Neural cell (in vitro differentiated cells): Measurements from ENCODE around the gene LRRC8E. TPM values are rescaled to one million over a fixed set of nuclear protein-coding genes. Genes with fewer than 3 reads are reported as not detected.
A peak's percentile ranks its signal among the peaks of the same experiment; 100 is the strongest.

Experiments used
- H2AFZ ChIP-seq: fragments of 200-600, 300-800 bp; sonication (generic), shearing (Covaris generic); 2 replicates; pipeline ENCODE4 v1.6.0; 2014; ENCODE audit warnings: low read depth, mild to moderate bottlenecking, antibody characterized with exemption, low read length, moderate library complexity
- H3F3A ChIP-seq: fragments of 200-600 bp; shearing (Covaris generic); 2 replicates; pipeline ENCODE4 v1.6.1; 2016; ENCODE audit warnings: mild to moderate bottlenecking, moderate library complexity, mixed read lengths, antibody characterized with exemption, low read length; ENCODE audit not compliant: insufficient read depth, poor library complexity, severe bottlenecking
- H3K27ac ChIP-seq: fragments of 200-600, 300-800 bp; sonication (generic), shearing (Covaris generic); 2 replicates; pipeline ENCODE4 v1.5.1; 2014; ENCODE audit warnings: mild to moderate bottlenecking, low read length, moderate library complexity
- H3K27me3 ChIP-seq: fragments of 300-800, 200-600 bp; sonication (generic), shearing (Covaris generic); 2 replicates; pipeline ENCODE4 v1.6.0; 2014; ENCODE audit warnings: mild to moderate bottlenecking, low read depth, low read length, moderate library complexity; ENCODE audit not compliant: insufficient read depth
- H3K36me3 ChIP-seq: fragments of 300-800, 200-600 bp; sonication (generic), shearing (Covaris generic); 2 replicates; pipeline ENCODE4 v1.5.1; 2014; ENCODE audit warnings: mild to moderate bottlenecking, antibody characterized with exemption, low read length, moderate library complexity; ENCODE audit not compliant: insufficient read depth
- H3K4me2 ChIP-seq: fragments of 300-800, 200-600 bp; sonication (generic), shearing (Covaris generic); 2 replicates; pipeline ENCODE4 v1.6.0; 2014; ENCODE audit warnings: mild to moderate bottlenecking, low read length
- H3K4me3 ChIP-seq: fragments of 300-800, 200-600 bp; sonication (generic), shearing (Covaris generic); 2 replicates; pipeline ENCODE4 v1.5.1; 2014; ENCODE audit warnings: mild to moderate bottlenecking, low read length, moderate library complexity
- H3K79me2 ChIP-seq: fragments of 200-600 bp; shearing (Covaris generic); replicated peaks from 2 replicates; pipeline ENCODE4 v1.6.0; 2014; ENCODE audit warnings: mild to moderate bottlenecking, low read length, moderate library complexity; ENCODE audit not compliant: insufficient read depth
- H3K9ac ChIP-seq: fragments of 300-800, 200-600 bp; sonication (generic), shearing (Covaris generic); 2 replicates; pipeline ENCODE4 v1.6.1; 2016; ENCODE audit warnings: mild to moderate bottlenecking, low read length, mixed read lengths
- H3K9me2 ChIP-seq: fragments of 200-600 bp; shearing (Covaris generic); 2 replicates; pipeline ENCODE4 v1.6.1; 2016; ENCODE audit warnings: mild to moderate bottlenecking, low read length, mixed read lengths; ENCODE audit not compliant: insufficient read depth
- H3K9me3 ChIP-seq: fragments of 200-600, 300-800 bp; sonication (generic), shearing (Covaris generic); 2 replicates; pipeline ENCODE4 v1.6.1; 2016; ENCODE audit warnings: mild to moderate bottlenecking, mixed run types, low read length, moderate library complexity, mixed read lengths
- H4K20me1 ChIP-seq: fragments of 200-600 bp; shearing (Covaris generic); 2 replicates; pipeline ENCODE4 v1.6.1; 2016; ENCODE audit warnings: mild to moderate bottlenecking, mixed run types; ENCODE audit not compliant: insufficient read depth
- EP300 ChIP-seq: fragments of 450-650 bp; conservative IDR thresholded peaks from 2 replicates; pipeline ENCODE4 v1.6.1; 2014; ENCODE audit warnings: antibody characterized with exemption, mild to moderate bottlenecking, moderate library complexity; ENCODE audit not compliant: poor library complexity, severe bottlenecking
- EZH2 ChIP-seq: fragments of 200-600, 300-800 bp; shearing (Covaris generic), sonication (generic); IDR thresholded peaks from 2 replicates; pipeline ENCODE4 v1.6.1; 2014; ENCODE audit warnings: antibody characterized with exemption, low read length, borderline replicate concordance, mild to moderate bottlenecking; ENCODE audit not compliant: insufficient read depth, poor library complexity, severe bottlenecking
- MXI1 ChIP-seq: fragments of 450-650 bp; conservative IDR thresholded peaks from 2 replicates; pipeline ENCODE4 v1.6.1; 2014; ENCODE audit warnings: antibody characterized with exemption, mild to moderate bottlenecking; ENCODE audit not compliant: poor library complexity, severe bottlenecking
- POLR2AphosphoS5 ChIP-seq: IDR thresholded peaks from 2 replicates; pipeline ENCODE4 v1.6.1; 2012
- RAD21 ChIP-seq: fragments of 450-650 bp; conservative IDR thresholded peaks from 2 replicates; pipeline ENCODE4 v1.6.1; 2014; ENCODE audit warnings: antibody characterized with exemption, mild to moderate bottlenecking, moderate library complexity
- REST ChIP-seq: IDR thresholded peaks from 2 replicates; pipeline ENCODE4 v1.6.1; 2012; ENCODE audit warnings: borderline replicate concordance
- SMC3 ChIP-seq: fragments of 450-650 bp; conservative IDR thresholded peaks from 2 replicates; pipeline ENCODE4 v1.6.1; 2014; ENCODE audit warnings: antibody characterized with exemption, mild to moderate bottlenecking, moderate library complexity; ENCODE audit not compliant: poor library complexity
- TAF1 ChIP-seq: IDR thresholded peaks from 2 replicates; pipeline ENCODE4 v1.6.1; 2012; ENCODE audit warnings: low read depth
- polyA plus RNA-seq: library from polyadenylated mRNA; depleted of rRNA; stranded (reverse); fragments of >200 nt; gene quantifications from 2 replicates; pipeline ENCODE4 v1.2.3, GENCODE V29; 2014
- TF ChIP-seq, protein P1 (sequence below): fragments of 450-650 bp; IDR thresholded peaks from 2 replicates; pipeline ENCODE4 v1.5.1; 2014; ENCODE audit warnings: antibody characterized with exemption, mild to moderate bottlenecking, moderate library complexity; ENCODE audit not compliant: poor library complexity, severe bottlenecking

Gene LRRC8E
- polyA plus RNA-seq, 1 donor from 2014 or later, result not detected

- no peak overlapping the region for H3K27ac ChIP-seq
- no peak overlapping the region for H2AFZ ChIP-seq
- H3F3A ChIP-seq, result peaks cover 4% of the 10 kb centered on the region
- H3K27me3 ChIP-seq, result no peaks in the 10 kb centered on the region
- no peaks in the 10 kb centered on the region for H3K9me2 ChIP-seq
- H3K79me2 ChIP-seq, result peaks cover 13% of the 10 kb centered on the region
- no peaks in the 10 kb centered on the region for H4K20me1 ChIP-seq
- TF ChIP-seq, protein P1, sequence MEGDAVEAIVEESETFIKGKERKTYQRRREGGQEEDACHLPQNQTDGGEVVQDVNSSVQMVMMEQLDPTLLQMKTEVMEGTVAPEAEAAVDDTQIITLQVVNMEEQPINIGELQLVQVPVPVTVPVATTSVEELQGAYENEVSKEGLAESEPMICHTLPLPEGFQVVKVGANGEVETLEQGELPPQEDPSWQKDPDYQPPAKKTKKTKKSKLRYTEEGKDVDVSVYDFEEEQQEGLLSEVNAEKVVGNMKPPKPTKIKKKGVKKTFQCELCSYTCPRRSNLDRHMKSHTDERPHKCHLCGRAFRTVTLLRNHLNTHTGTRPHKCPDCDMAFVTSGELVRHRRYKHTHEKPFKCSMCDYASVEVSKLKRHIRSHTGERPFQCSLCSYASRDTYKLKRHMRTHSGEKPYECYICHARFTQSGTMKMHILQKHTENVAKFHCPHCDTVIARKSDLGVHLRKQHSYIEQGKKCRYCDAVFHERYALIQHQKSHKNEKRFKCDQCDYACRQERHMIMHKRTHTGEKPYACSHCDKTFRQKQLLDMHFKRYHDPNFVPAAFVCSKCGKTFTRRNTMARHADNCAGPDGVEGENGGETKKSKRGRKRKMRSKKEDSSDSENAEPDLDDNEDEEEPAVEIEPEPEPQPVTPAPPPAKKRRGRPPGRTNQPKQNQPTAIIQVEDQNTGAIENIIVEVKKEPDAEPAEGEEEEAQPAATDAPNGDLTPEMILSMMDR, result no peak
- TF ChIP-seq RAD21 (no peak), MXI1 (no peak), TAF1 (no peak), POLR2AphosphoS5 (no peak), EP300 (no peak), SMC3 (no peak), EZH2 (no peak), REST (no peak)
- no peaks in the 10 kb centered on the region for H3K36me3 ChIP-seq
- no peak overlapping the region for H3K4me2 ChIP-seq
- H3K4me3 ChIP-seq, result no peak overlapping the region
- H3K9me3 ChIP-seq, result no peaks in the 10 kb centered on the region
- no peak overlapping the region for H3K9ac ChIP-seq
Measured at GRCh38 chr19:7940841-7941240, 52.5 kb downstream of the LRRC8E start.

DNA sequence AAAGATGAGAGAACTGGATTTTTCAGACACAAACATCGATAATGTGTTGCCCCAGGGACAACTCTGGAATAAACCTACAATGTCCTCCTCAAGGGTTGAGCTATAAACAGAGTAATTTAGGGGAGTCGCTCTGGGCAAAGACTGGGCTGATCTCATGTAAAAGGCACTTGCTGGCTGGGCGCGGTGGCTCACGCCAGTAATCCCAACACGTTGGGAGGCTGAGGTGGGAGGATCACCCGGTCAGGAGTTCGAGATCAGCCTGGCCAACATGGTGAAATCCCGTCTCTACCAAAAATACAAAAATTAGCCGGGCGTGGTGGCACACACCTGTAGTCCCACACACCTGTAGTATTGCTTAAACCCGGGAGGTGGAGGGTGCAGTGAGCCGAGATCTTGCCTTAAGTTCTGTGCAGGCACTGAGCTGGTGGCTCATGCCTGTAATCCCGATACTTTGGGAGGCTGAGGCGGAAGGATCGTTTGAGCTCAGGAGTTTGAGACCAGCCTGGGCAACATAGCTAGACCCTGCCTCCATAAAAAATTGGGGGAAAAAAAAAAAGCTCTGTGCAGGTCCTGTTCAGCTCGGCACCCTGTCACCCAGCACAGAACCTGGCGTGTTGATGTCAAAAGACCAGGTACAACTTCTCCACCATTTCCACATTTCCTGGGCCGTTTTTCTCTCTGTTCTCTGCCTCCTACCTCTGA lies 53.7 kb downstream of the LRRC8E start:
- no peak overlapping the region for H2AFZ ChIP-seq
- H3K36me3 ChIP-seq, result no peaks in the 10 kb centered on the region
- peaks cover 4% of the 10 kb centered on the region for H3F3A ChIP-seq
- no peaks in the 10 kb centered on the region for H3K27me3 ChIP-seq
- H3K4me2 ChIP-seq, result no peak overlapping the region
- H3K4me3 ChIP-seq, result peak overlapping the region; percentile 86
- no peak overlapping the region for H3K9ac ChIP-seq
- TF ChIP-seq EZH2, result no peak
- TF ChIP-seq, protein P1, result no peak
- no peak for TF ChIP-seq POLR2AphosphoS5
- no peak for TF ChIP-seq RAD21
- no peak for TF ChIP-seq TAF1
- no peak for TF ChIP-seq REST
- no peak for TF ChIP-seq SMC3
- TF ChIP-seq MXI1, result no peak
- TF ChIP-seq EP300, result no peak
- no peaks in the 10 kb centered on the region for H4K20me1 ChIP-seq
- H3K27ac ChIP-seq, result no peak overlapping the region
- H3K9me3 ChIP-seq, result no peaks in the 10 kb centered on the region
- no peaks in the 10 kb centered on the region for H3K9me2 ChIP-seq
- peaks cover 13% of the 10 kb centered on the region for H3K79me2 ChIP-seq
